Measurements from ENCODE around the gene OR10J5. TPM values are rescaled to one million over a fixed set of nuclear protein-coding genes. Genes with fewer than 3 reads are reported as not detected.

Gene OR10J5
- total RNA-seq, 3 donors from 2014 or later: not detected

- TF ChIP-seq CTCF (IDR thresholded peaks at IDR 0.05): no peak
- no peaks in the 10 kb centered on the region for H3K9me3 ChIP-seq
- intact Hi-C loops (cut with DNase I, micrococcal nuclease): no loop called here
- H3K4me1 ChIP-seq (ENCODE audit: low read depth): no peaks in the 10 kb centered on the region
- DNase-seq: no peak
- ATAC-seq: no peak
- H3K4me3 ChIP-seq: no peak overlapping the region
- no peaks in the 10 kb centered on the region for H3K36me3 ChIP-seq (ENCODE audit: low read depth)
These were observed 25.7 kb upstream of the OR10J5 start for GRCh38 chr1:159561497-159561896.

DNA sequence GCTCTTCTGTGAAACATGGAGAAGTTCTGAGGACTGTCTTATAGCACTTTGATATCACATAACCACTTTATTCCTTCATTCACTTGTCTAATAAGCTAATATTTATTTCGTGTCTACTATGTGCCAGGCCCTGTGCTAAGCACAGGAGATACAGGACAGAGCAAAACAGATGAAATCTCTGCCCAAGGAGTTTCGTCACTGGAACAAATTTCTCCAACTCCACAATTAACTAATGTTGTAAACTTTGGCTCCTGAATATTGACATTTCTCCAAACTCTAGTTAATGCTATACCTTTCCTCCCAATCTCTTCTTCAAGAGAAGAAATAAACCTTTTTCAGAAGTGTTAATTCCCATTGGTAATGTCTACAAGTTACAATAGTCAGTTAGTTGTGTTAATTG is 24.8 kb upstream of the OR10J5 start:
- no peak for TF ChIP-seq CTCF (IDR thresholded peaks at IDR 0.05)
- no peaks in the 10 kb centered on the region for H3K36me3 ChIP-seq (ENCODE audit: low read depth)
- H3K9me3 ChIP-seq: no peaks in the 10 kb centered on the region
- intact Hi-C loops (cut with DNase I, micrococcal nuclease): no loop called here
- ATAC-seq (no peak), DNase-seq (no peak)
- H3K4me3 ChIP-seq: no peak overlapping the region
- H3K4me1 ChIP-seq (ENCODE audit: low read depth): no peaks in the 10 kb centered on the region

- Histone ChIP-seq H3K36me3 (ENCODE audit: low read depth) (no peaks in the 10 kb centered on the region), H3K9me3 (no peaks in the 10 kb centered on the region), H3K4me3 (no peak overlapping the region), H3K4me1 (ENCODE audit: low read depth) (no peaks in the 10 kb centered on the region)
- intact Hi-C loops (cut with DNase I, micrococcal nuclease): no loop called here
- no peak for ATAC-seq
- no peak for TF ChIP-seq CTCF (IDR thresholded peaks at IDR 0.05)
- no peak for DNase-seq
These were observed 21.1 kb upstream of the OR10J5 start for GRCh38 chr1:159556931-159557369.

DNA sequence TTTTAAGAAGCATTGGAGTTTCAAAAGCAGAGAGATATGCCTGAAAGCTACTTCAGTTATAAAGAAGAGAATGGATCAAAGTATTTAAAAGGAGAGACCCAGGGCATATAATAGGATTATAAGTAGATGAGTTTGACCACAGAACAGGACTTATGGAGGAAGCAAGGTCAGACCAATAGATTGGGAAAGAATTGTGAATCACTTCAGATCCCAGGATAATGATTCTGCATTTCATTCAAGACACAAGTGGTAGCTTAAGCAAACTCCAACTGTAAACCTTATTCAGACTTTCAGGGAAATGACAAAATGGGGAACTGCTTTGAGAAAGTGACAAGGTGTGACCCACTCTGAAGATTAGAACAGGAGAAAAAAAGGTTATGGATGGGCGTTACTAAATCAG is 18.9 kb upstream of the OR10J5 start:
- no peak for ATAC-seq
- no peak overlapping the region for H3K4me3 ChIP-seq
- TF ChIP-seq CTCF (IDR thresholded peaks at IDR 0.05): no peak
- H3K9me3 ChIP-seq: no peaks in the 10 kb centered on the region
- no peaks in the 10 kb centered on the region for H3K36me3 ChIP-seq (ENCODE audit: low read depth)
- H3K4me1 ChIP-seq (ENCODE audit: low read depth): no peaks in the 10 kb centered on the region
- DNase-seq: no peak
- intact Hi-C loops (cut with DNase I, micrococcal nuclease): no loop called here

DNA sequence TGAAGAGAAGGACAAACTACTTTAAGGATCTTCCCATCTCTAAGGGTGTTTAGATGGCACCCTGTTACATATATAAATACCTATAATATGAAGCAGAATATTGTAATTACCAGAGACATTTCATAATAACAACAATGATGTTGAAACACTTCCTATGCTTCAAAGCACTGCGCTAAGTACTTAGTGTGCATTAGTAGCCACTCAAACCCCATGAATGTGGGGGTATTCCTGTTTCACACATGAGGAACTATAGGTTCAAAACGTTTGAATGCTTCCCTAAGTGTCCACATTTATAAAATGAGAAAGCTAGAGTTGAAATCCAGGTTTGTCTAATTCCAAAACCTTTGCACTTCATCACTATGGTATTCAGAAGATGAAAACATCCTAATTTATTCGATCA is 18.5 kb upstream of the OR10J5 start:
- H3K36me3 ChIP-seq (ENCODE audit: low read depth): no peaks in the 10 kb centered on the region
- H3K4me3 ChIP-seq: no peak overlapping the region
- H3K9me3 ChIP-seq: no peaks in the 10 kb centered on the region
- no peak for TF ChIP-seq CTCF (IDR thresholded peaks at IDR 0.05)
- no peak for DNase-seq
- intact Hi-C loops (cut with DNase I, micrococcal nuclease): no loop called here
- no peaks in the 10 kb centered on the region for H3K4me1 ChIP-seq (ENCODE audit: low read depth)
- ATAC-seq: no peak

DNA sequence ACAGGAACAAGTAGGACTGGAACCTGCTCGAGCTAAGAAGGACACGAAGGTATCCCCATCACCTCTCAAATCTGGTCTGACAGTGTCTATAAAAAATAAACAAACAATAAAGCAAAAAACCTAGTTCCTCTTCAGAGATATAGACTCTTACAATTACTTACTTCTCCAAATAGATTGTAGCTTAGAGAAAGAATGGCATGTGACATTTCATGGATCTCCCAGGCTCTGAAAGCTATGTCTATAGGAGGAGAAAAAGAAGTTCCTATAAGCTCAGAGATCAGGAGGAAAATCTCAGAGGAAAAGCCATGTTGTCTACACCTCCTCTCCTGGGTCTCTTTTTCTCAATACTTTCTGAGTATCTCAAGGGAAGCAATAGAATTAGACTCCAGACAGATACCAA is 12.3 kb upstream of the OR10J5 start:
- no peaks in the 10 kb centered on the region for H3K9me3 ChIP-seq
- no peak for DNase-seq
- H3K4me1 ChIP-seq (ENCODE audit: low read depth): no peaks in the 10 kb centered on the region
- H3K4me3 ChIP-seq: no peak overlapping the region
- ATAC-seq: no peak
- no peaks in the 10 kb centered on the region for H3K36me3 ChIP-seq (ENCODE audit: low read depth)
- TF ChIP-seq CTCF (IDR thresholded peaks at IDR 0.05): no peak
- intact Hi-C loops (cut with DNase I, micrococcal nuclease): no loop called here

Data from mucosa of descending colon (tissue), 3 donors.